A549 treated with AZD2906 at 1 μM for 4 hours (cell line): ENCODE measurements around the gene LACTBL1. TPM values are rescaled to one million over a fixed set of nuclear protein-coding genes. Genes with fewer than 3 reads are reported as not detected.

Experiments
- total RNA-seq: library from RNA; stranded (reverse); fragments of 200-300 nt; extraction: Qiagen RNA extraction; gene quantifications from 5 replicates; pipeline ENCODE4 v1.2.3, GENCODE V29; 2022

LACTBL1 gene
- total RNA-seq, result not detected in 5 replicates

GRCh38 chr1:22972760-22973159, at the start of gene LACTBL1:
Gene LACTBL1, minus strand, starts transcription at chr1:22972866. Its CDS starts 550 bp downstream, at chr1:22972316.

GRCh38 chr1:23019094-23019862, 46.6 kb upstream of the LACTBL1 start, which contains the start of gene KDM1A:
Gene KDM1A, plus strand, starts transcription at chr1:23019468. Its CDS starts 129 bp downstream, at chr1:23019597.

Other genes with a start within 250 kb of the LACTBL1 start
- not detected in 5 replicates for gene TEX46, start 43.0 kb upstream of the LACTBL1 start, total RNA-seq
- 85.4 to 102 TPM (median 92.6 TPM) in 5 replicates for gene KDM1A, start 46.6 kb upstream of the LACTBL1 start, total RNA-seq
- 17.4 to 26.1 TPM (median 18.8 TPM) in 5 replicates for gene LUZP1, start 196.0 kb upstream of the LACTBL1 start, total RNA-seq
- 11.3 to 13.1 TPM (median 12.0 TPM) in 5 replicates for gene HTR1D, start 244.6 kb upstream of the LACTBL1 start, total RNA-seq